Stimulated activated CD8-positive, alpha-beta memory T cell treated with anti-CD3 and anti-CD28 coated beads, Interleukin-15, amount 100 ng/mL, for 1 hour (primary cell): ENCODE results near the gene BDKRB2.
"Not testable (repeated sequence)": the region's sequence is repeated elsewhere in the genome, so short reads cannot be mapped to it uniquely, and the experiment has no call there.

Experiments
- DNase-seq: peaks from one replicate; pipeline ENCODE4 v3.0.0-alpha.2; 2020; ENCODE audit warnings: low read depth

Gene BDKRB2

GRCh38 chr14:96225213-96225612 lies 20.6 kb downstream of the BDKRB2 start:
- DNase-seq: no peak

GRCh38 chr14:96225745-96226151 lies 21.1 kb downstream of the BDKRB2 start:
- no peak for DNase-seq

- no peak for DNase-seq
These were observed 22.8 kb downstream of the BDKRB2 start for GRCh38 chr14:96227428-96227827.

- DNase-seq: no peak
These were observed 24.7 kb downstream of the BDKRB2 start for GRCh38 chr14:96229315-96229714.

- no peak for DNase-seq
These were observed 26.4 kb downstream of the BDKRB2 start for GRCh38 chr14:96231056-96231455.

- DNase-seq: no peak
These were observed 27.0 kb downstream of the BDKRB2 start for GRCh38 chr14:96231526-96232130.

GRCh38 chr14:96232506-96232905 lies 27.9 kb downstream of the BDKRB2 start:
- DNase-seq: no peak

GRCh38 chr14:96233661-96234060 lies 29.0 kb downstream of the BDKRB2 start:
- no peak for DNase-seq

GRCh38 chr14:96235426-96235825 lies 30.8 kb downstream of the BDKRB2 start:
- DNase-seq: no peak

- DNase-seq: no peak
These were observed 33.0 kb downstream of the BDKRB2 start for GRCh38 chr14:96237641-96238040.

GRCh38 chr14:96238676-96239265 lies 34.1 kb downstream of the BDKRB2 start:
- DNase-seq: no peak

- no peak for DNase-seq
These were observed 35.1 kb downstream of the BDKRB2 start for GRCh38 chr14:96239711-96240141.

GRCh38 chr14:96240641-96241040 lies 36.0 kb downstream of the BDKRB2 start:
- no peak for DNase-seq

GRCh38 chr14:96242126-96242525 lies 37.5 kb downstream of the BDKRB2 start:
- DNase-seq: no peak

GRCh38 chr14:96243785-96244184 lies 39.1 kb downstream of the BDKRB2 start:
- no peak for DNase-seq

- DNase-seq: not testable (repeated sequence)
These were observed 40.4 kb downstream of the BDKRB2 start for GRCh38 chr14:96245074-96245473.

- DNase-seq: no peak
These were observed 41.3 kb downstream of the BDKRB2 start for GRCh38 chr14:96245710-96246538.

GRCh38 chr14:96246539-96246847 lies 41.9 kb downstream of the BDKRB2 start:
- DNase-seq: no peak

GRCh38 chr14:96247031-96247430 lies 42.4 kb downstream of the BDKRB2 start:
- no peak for DNase-seq

- DNase-seq: no peak
These were observed 44.4 kb downstream of the BDKRB2 start for GRCh38 chr14:96249029-96249428.

GRCh38 chr14:96250485-96250884 lies 45.8 kb downstream of the BDKRB2 start:
- DNase-seq: no peak

- DNase-seq: no peak
These were observed 47.1 kb downstream of the BDKRB2 start for GRCh38 chr14:96251656-96252155.

GRCh38 chr14:96252323-96252998 lies 47.8 kb downstream of the BDKRB2 start:
- no peak for DNase-seq
